PFSK-1 (cell line): ENCODE results near the gene BSDC1.

ENCODE experiments used
- FOXP2 ChIP-seq: optimal IDR thresholded peaks from 2 replicates; pipeline ENCODE3; 2011; ENCODE audit warnings: borderline replicate concordance, control low read depth, inconsistent platforms; ENCODE audit not compliant: insufficient read depth; ENCODE audit errors: extremely low read length, extremely low read depth
- POLR2AphosphoS5 ChIP-seq: IDR thresholded peaks from 2 replicates; pipeline ENCODE4 v1.6.1; 2012; ENCODE audit warnings: low read depth, mild to moderate bottlenecking, control low read depth, low read length, moderate library complexity
- SIN3A ChIP-seq: IDR thresholded peaks from 2 replicates; pipeline ENCODE4 v1.6.1; 2012; ENCODE audit warnings: mild to moderate bottlenecking, low read length, moderate library complexity, borderline replicate concordance; ENCODE audit not compliant: insufficient read depth
- TAF1 ChIP-seq: IDR thresholded peaks from 2 replicates; pipeline ENCODE4 v1.6.1; 2012; ENCODE audit warnings: low read length, control low read depth, borderline replicate concordance; ENCODE audit not compliant: insufficient read depth
- TF ChIP-seq, protein P1 (sequence below), 2 experiments: IDR thresholded peaks; 2 replicates each; pipeline versions ENCODE4 v1.6.1 to v1.8.0; 2011 to 2012; ENCODE audit warnings: low read depth in 2 of 2, low read length in 2 of 2, control low read depth in 1 of 2, inconsistent platforms in 1 of 2, mild to moderate bottlenecking in 1 of 2, moderate library complexity in 1 of 2; ENCODE audit not compliant: insufficient read depth in 1 of 2

Gene BSDC1

DNA sequence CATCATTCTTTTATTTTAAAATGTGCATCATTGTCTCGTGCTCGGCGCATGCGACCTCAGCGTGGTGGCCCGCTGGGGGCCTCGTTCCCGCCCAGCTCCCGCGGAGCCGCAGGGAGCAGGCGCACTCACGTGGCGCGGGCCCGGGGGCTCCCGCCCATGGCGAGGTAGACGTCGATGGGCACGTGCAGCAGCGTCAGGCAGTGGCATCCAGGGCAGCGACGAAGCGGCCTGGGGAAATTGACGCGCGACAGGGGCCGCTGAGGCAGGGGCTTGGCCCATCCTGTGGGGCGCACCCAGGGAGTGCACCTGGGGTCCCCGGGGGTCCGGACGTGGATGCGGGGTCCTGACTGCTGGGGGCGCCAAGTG, 33.0 kb downstream of the BSDC1 start:
- no peak for TF ChIP-seq TAF1
- TF ChIP-seq SIN3A = no peak
- no peak for TF ChIP-seq POLR2AphosphoS5
- no peak for TF ChIP-seq FOXP2
- TF ChIP-seq, protein P1, sequence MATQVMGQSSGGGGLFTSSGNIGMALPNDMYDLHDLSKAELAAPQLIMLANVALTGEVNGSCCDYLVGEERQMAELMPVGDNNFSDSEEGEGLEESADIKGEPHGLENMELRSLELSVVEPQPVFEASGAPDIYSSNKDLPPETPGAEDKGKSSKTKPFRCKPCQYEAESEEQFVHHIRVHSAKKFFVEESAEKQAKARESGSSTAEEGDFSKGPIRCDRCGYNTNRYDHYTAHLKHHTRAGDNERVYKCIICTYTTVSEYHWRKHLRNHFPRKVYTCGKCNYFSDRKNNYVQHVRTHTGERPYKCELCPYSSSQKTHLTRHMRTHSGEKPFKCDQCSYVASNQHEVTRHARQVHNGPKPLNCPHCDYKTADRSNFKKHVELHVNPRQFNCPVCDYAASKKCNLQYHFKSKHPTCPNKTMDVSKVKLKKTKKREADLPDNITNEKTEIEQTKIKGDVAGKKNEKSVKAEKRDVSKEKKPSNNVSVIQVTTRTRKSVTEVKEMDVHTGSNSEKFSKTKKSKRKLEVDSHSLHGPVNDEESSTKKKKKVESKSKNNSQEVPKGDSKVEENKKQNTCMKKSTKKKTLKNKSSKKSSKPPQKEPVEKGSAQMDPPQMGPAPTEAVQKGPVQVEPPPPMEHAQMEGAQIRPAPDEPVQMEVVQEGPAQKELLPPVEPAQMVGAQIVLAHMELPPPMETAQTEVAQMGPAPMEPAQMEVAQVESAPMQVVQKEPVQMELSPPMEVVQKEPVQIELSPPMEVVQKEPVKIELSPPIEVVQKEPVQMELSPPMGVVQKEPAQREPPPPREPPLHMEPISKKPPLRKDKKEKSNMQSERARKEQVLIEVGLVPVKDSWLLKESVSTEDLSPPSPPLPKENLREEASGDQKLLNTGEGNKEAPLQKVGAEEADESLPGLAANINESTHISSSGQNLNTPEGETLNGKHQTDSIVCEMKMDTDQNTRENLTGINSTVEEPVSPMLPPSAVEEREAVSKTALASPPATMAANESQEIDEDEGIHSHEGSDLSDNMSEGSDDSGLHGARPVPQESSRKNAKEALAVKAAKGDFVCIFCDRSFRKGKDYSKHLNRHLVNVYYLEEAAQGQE (IDR thresholded peaks at IDR 0.05; ENCODE audit: insufficient read depth in 1 of 2, low read depth in 2 of 2, low read length in 2 of 2) = no peak

DNA sequence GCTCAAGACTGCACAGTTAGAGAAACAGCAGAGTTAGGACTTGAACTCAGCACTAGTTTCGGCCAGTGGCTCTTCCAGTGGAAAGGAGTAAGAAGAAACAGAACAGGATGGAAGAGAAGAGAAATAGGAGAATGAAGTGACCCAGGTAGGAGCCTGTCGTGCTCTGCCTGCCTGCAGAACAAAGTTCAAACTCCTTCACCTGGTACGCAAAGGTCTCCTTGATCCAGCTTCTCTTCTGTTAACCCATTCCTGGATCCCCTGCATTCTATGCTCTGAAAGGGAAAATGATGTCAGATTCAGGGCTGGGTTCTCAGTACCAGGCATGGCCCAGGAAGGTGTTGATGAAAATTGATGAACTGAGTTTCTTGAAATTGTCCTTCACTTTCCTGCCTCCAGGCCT, 35.8 kb downstream of the BSDC1 start:
- TF ChIP-seq TAF1 (no peak), SIN3A (no peak), POLR2AphosphoS5 (no peak), FOXP2 (no peak)
- TF ChIP-seq, protein P1 (IDR thresholded peaks at IDR 0.05; ENCODE audit: insufficient read depth in 1 of 2, low read depth in 2 of 2, low read length in 2 of 2) = no peak

DNA sequence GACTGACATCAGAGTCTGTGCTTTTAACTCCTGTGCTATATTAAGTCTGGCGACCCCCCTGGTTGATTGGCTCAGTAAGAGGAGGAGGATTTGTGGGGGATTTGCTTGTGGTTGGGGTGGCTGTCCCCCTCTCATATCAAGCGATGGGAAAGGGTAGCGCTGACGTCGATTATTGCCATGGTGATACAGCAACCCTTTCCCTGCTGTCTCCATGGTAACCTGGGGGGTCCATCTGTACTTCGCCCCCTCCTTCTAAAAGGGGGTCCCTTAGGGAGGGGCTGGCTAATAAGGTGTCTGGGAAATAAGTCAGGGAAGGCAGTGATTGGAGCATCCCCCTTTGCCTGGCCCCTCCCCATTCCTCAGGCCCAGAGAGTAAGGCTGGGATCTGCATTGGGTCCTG, 36.6 kb downstream of the BSDC1 start:
- no peak for TF ChIP-seq POLR2AphosphoS5
- TF ChIP-seq TAF1 = no peak
- TF ChIP-seq FOXP2 = no peak
- TF ChIP-seq, protein P1 (IDR thresholded peaks at IDR 0.05; ENCODE audit: insufficient read depth in 1 of 2, low read depth in 2 of 2, low read length in 2 of 2) = no peak
- TF ChIP-seq SIN3A = no peak

DNA sequence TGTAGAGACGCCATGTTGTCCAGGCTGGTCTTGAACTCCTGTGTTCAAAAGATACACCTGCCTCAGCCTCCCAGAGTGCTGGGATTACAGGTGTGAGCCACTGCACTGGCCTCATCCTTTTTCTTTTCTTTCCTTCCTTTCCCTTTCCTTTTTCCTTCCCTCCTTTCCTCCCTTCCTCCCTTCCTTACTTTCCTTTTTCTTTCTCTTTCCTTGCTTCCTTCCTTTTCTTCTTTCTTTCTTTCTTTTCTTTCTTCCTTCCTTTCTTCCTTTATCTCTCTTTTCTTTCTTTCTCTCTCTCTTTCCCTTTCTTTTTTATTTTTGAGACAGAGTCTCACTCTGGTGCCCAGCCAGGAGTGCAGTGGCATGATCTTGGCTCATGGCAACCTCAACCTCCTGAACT, 37.8 kb downstream of the BSDC1 start:
- no peak for TF ChIP-seq POLR2AphosphoS5
- TF ChIP-seq FOXP2 = no peak
- no peak for TF ChIP-seq TAF1
- no peak for TF ChIP-seq SIN3A
- TF ChIP-seq, protein P1 (IDR thresholded peaks at IDR 0.05; ENCODE audit: insufficient read depth in 1 of 2, low read depth in 2 of 2, low read length in 2 of 2) = no peak

DNA sequence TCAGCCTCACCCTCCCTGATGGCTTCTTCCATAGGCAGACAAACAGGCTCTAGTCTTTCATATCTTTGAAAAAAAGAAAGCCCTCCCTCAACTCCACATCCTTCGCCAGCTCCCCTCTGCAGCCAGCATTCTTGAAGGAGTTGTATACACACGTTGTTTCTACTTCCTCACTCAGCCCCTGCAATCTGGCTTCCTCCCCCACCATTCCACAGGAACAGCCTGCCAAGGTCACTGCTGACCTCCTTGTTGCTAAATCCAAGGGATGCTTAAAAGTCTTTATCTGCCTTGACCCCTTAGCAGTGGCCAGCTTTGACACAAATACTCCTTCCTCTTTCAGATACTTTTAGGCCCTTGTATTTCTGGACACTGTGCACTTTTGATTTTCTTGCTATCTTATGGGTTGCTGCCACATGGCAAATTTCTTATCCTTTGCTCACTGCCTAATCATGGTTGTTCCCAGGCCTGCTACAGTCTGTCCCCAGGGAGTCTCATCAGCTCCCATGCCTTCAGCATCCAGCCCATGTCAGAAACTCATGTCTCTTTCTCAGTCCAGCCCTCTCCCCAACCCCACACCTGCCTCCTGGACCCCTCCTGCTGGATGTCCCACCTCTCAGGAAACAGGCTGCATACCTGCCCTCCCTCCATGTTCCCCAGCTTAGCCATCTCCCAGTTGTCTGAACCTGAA, 40.2 kb downstream of the BSDC1 start:
- TF ChIP-seq FOXP2 (peak; percentile 16), SIN3A (no peak)
